Measurements from ENCODE around the gene OR4D1. TPM values are rescaled to one million over a fixed set of nuclear protein-coding genes. Genes with fewer than 3 reads are reported as not detected.

OR4D1 gene
- total and polyA plus RNA-seq, 7 experiments from 2014 or later, result 0.41 to 3.3 (median 2.3) TPM

DNA sequence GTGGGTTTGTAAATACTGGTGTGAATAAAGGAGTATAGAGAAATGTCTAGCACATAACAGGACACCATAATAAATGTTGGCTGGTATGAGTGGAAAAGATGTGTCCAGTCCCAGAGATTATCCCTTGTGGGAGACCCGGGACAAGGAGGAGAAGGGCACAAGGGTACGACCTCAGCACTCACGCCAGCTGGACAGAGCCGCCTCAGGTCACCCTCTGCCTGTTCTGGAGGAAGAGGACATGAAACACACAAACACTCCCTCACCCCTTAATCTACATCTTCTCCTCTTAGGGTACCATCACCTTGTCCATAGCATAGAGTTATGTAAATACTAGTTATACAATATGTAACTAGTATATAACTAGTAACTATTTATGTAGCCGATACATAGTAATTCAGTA, 38.2 kb upstream of the OR4D1 start:
- ChIA-PET CTCF (interaction anchor here (0.9 to 4.7 kb wide), 4 partner anchors 61 to 252 kb away, joined by 3 to 46 read pairs (median 5); no protein-coding TSS in a partner anchor), POLR2A (no interaction called here)
- Histone ChIP-seq H3K27me3 (ENCODE audit: control insufficient read depth in 2 of 2, insufficient read depth in 2 of 2, low read length in 2 of 2) (no peaks in the 10 kb centered on the region), H3K4me1 (ENCODE audit: control insufficient read depth in 2 of 2, insufficient read depth in 2 of 2, low read length in 2 of 2) (no peaks in the 10 kb centered on the region), H3K9me3 (ENCODE audit: control insufficient read depth in 2 of 3, low read length in 3 of 3) (no peaks in the 10 kb centered on the region), H3K4me3 (ENCODE audit: low read length) (no peak overlapping the region), H3K36me3 (ENCODE audit: control insufficient read depth in 2 of 3, insufficient read depth in 3 of 3, low read length in 3 of 3) (no peaks in the 10 kb centered on the region), H3K27ac (ENCODE audit: low read depth, low read length) (no peak overlapping the region)
- no peak for DNase-seq
- intact Hi-C loops (cut with micrococcal nuclease), result no loop called here
- Mint-ChIP-seq H3K27me3 (peaks cover 0 to 15% (median 3%) of the 10 kb centered on the region in 5 donors), H3K4me3 (no peak overlapping the region), H3K36me3 (no peaks in the 10 kb centered on the region), H3K9me3 (peaks cover 0 to 1% (median 0%) of the 10 kb centered on the region in 11 donors), H3K27ac (no peak overlapping the region), H3K4me1 (peaks cover 0 to 5% (median 0%) of the 10 kb centered on the region in 7 donors)
- no peak for ATAC-seq

DNA sequence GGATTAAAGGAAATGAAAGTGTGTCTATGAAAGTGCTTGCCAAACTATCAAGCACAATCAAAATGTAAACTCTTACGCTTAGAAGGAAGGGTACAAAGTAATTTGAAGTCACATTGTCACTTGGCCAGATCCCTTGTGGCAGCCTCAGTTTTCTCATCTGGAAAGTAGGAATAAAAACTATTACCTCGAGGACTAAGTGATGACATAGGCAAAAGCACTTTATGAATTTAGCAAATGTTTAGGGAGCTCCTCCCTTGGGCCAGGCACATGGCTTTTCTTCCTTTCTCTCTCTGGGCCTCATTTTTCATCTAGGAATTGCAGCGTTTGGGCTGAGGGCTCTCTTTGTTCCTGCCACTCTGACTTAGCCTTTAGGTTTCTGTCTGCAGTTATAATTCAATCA, 36.5 kb upstream of the OR4D1 start:
- Mint-ChIP-seq H3K4me3 (no peak overlapping the region), H3K27me3 (peaks cover 0 to 15% (median 3%) of the 10 kb centered on the region in 5 donors), H3K9me3 (peaks cover 0 to 1% (median 0%) of the 10 kb centered on the region in 11 donors), H3K36me3 (no peaks in the 10 kb centered on the region), H3K27ac (no peak overlapping the region), H3K4me1 (peaks cover 0 to 5% (median 0%) of the 10 kb centered on the region in 7 donors)
- H3K27ac ChIP-seq (ENCODE audit: low read depth, low read length), result no peak overlapping the region
- no peak overlapping the region for H3K4me3 ChIP-seq (ENCODE audit: low read length)
- DNase-seq, result no peak
- no peaks in the 10 kb centered on the region for H3K4me1 ChIP-seq (ENCODE audit: control insufficient read depth in 2 of 2, insufficient read depth in 2 of 2, low read length in 2 of 2)
- H3K9me3 ChIP-seq (ENCODE audit: control insufficient read depth in 2 of 3, low read length in 3 of 3), result no peaks in the 10 kb centered on the region
- intact Hi-C loops (cut with micrococcal nuclease), result loop anchor here (2.0 kb wide), 3 partner anchors 113 to 513 kb away; no protein-coding TSS in a partner anchor
- ChIA-PET POLR2A (no interaction called here), CTCF (interaction anchor here (1.0 to 4.7 kb wide), 9 partner anchors 12 to 254 kb away, joined by 3 to 46 read pairs (median 5); no protein-coding TSS in a partner anchor)
- no peaks in the 10 kb centered on the region for H3K27me3 ChIP-seq (ENCODE audit: control insufficient read depth in 2 of 2, insufficient read depth in 2 of 2, low read length in 2 of 2)
- H3K36me3 ChIP-seq (ENCODE audit: control insufficient read depth in 2 of 3, insufficient read depth in 3 of 3, low read length in 3 of 3), result no peaks in the 10 kb centered on the region
- ATAC-seq, result no peak

DNA sequence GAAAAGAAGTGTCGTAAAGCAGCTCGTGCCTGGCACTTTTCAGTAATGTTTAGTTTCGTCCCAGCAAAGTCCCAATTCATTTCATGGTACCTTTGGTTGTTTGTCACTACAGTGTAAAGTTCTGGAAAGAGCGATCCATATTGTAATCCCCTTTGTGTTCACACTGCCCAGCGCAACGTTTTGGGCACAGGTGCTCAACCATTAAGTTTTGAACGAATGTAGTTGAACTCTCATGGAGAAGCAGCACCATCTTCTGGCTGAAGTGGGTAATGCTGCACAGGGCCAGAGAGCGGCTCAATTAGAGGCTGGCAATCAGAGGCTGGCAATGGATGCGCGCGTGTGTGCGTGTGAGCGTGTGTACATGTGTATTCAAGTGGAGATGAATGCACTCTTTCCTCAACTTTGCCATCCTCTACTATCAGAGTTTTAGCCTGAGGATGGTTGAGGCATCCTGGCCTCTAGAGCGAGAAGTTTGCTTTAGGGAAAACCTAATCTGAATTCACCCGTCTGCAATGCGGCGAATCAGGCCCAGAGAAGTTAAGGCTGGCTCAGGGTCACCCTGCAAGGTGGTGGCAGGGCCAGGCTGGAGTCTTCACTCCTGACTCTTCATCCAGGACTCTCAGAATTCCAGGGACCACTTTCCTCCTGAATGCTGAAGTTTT, 35.1 kb upstream of the OR4D1 start:
- Mint-ChIP-seq H3K9me3 (no peaks in the 10 kb centered on the region), H3K36me3 (no peaks in the 10 kb centered on the region), H3K4me1 (peaks cover 0 to 5% (median 0%) of the 10 kb centered on the region in 7 donors), H3K27ac (peak overlapping the region in 1 of 9 donors; percentile 3), H3K4me3 (no peak overlapping the region), H3K27me3 (peaks cover 0 to 16% (median 8%) of the 10 kb centered on the region in 5 donors)
- ATAC-seq, result peak; percentile 96
- Histone ChIP-seq H3K9me3 (ENCODE audit: control insufficient read depth in 2 of 3, low read length in 3 of 3) (no peaks in the 10 kb centered on the region), H3K4me3 (ENCODE audit: low read length) (no peak overlapping the region), H3K27me3 (ENCODE audit: control insufficient read depth in 2 of 2, insufficient read depth in 2 of 2, low read length in 2 of 2) (no peaks in the 10 kb centered on the region), H3K27ac (ENCODE audit: low read depth, low read length) (no peak overlapping the region), H3K4me1 (ENCODE audit: control insufficient read depth in 2 of 2, insufficient read depth in 2 of 2, low read length in 2 of 2) (no peaks in the 10 kb centered on the region), H3K36me3 (ENCODE audit: control insufficient read depth in 2 of 3, insufficient read depth in 3 of 3, low read length in 3 of 3) (no peaks in the 10 kb centered on the region)
- CTCF ChIA-PET, result interaction anchor here (0.6 to 4.7 kb wide), 14 partner anchors 10 to 892 kb away, joined by 3 to 46 read pairs (median 4); partner anchors contain the start of gene MRPS23
- intact Hi-C loops (cut with micrococcal nuclease), result loop anchor here (1.0 to 2.0 kb wide), 10 partner anchors 29 to 982 kb away; no protein-coding TSS in a partner anchor
- peak; percentile 62 to 86 (median 76) for DNase-seq
- POLR2A ChIA-PET, result interaction anchor here (0.9 to 1.3 kb wide), 2 partner anchors 28 to 221 kb away, joined by 3 to 4 read pairs; no protein-coding TSS in a partner anchor

- POLR2A ChIA-PET, result interaction anchor here (1.1 to 1.3 kb wide), 2 partner anchors 29 to 114 kb away, joined by 4 read pairs; no protein-coding TSS in a partner anchor
Observed at GRCh38 chr17:58113947-58114346, 34.2 kb upstream of the OR4D1 start.

DNA sequence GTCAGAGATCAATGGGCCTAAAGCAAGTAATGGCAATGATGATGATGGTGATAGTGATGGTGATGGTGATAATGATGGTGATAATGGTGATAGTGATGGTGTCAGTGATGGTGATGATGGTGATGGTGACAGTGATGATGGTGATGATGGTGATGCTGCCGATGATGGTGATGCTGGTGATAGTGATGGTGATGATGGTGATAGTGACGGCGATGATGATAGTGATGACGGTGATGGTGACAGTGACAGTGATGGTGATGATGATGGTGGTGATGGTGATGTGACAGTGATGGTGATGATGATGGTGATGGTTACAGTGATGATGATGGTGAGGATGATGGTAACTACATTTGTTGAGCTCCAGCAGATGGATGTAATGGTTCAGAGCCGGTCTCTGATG, 30.8 kb upstream of the OR4D1 start:
- no peak overlapping the region for H3K4me3 ChIP-seq (ENCODE audit: low read length)
- no peaks in the 10 kb centered on the region for H3K27me3 ChIP-seq (ENCODE audit: control insufficient read depth in 2 of 2, insufficient read depth in 2 of 2, low read length in 2 of 2)
- H3K4me1 Mint-ChIP-seq, result peaks cover 2 to 15% (median 11%) of the 10 kb centered on the region in 7 donors
- peaks cover 0 to 1% (median 0%) of the 10 kb centered on the region in 11 donors for H3K9me3 Mint-ChIP-seq
- H3K27ac ChIP-seq (ENCODE audit: low read depth, low read length), result no peak overlapping the region
- intact Hi-C loops (cut with micrococcal nuclease), result no loop called here
- ATAC-seq (no peak), DNase-seq (no peak)
- no peaks in the 10 kb centered on the region for H3K9me3 ChIP-seq (ENCODE audit: control insufficient read depth in 2 of 3, low read length in 3 of 3)
- ChIA-PET POLR2A (no interaction called here), CTCF (interaction anchor here (1.1 to 1.6 kb wide), 2 partner anchors 55 to 260 kb away, joined by 3 to 6 read pairs; no protein-coding TSS in a partner anchor)
- peaks cover 5 to 15% (median 9%) of the 10 kb centered on the region in 5 donors for H3K27me3 Mint-ChIP-seq
- peaks cover 2 to 8% of the 10 kb centered on the region in 2 donors for H3K4me1 ChIP-seq (ENCODE audit: control insufficient read depth in 2 of 2, insufficient read depth in 2 of 2, low read length in 2 of 2)
- no peaks in the 10 kb centered on the region for H3K36me3 Mint-ChIP-seq
- H3K27ac Mint-ChIP-seq, result no peak overlapping the region
- no peaks in the 10 kb centered on the region for H3K36me3 ChIP-seq (ENCODE audit: control insufficient read depth in 2 of 3, insufficient read depth in 3 of 3, low read length in 3 of 3)
- H3K4me3 Mint-ChIP-seq, result no peak overlapping the region

More at GRCh38 chr17:58113947-58114346, 34.2 kb upstream of the OR4D1 start:
- ATAC-seq (no peak), DNase-seq (no peak)
- no peak overlapping the region for H3K27ac Mint-ChIP-seq
- H3K9me3 Mint-ChIP-seq, result peaks cover 0 to 1% (median 0%) of the 10 kb centered on the region in 11 donors
- Histone ChIP-seq H3K4me1 (ENCODE audit: control insufficient read depth in 2 of 2, insufficient read depth in 2 of 2, low read length in 2 of 2) (no peaks in the 10 kb centered on the region), H3K27me3 (ENCODE audit: control insufficient read depth in 2 of 2, insufficient read depth in 2 of 2, low read length in 2 of 2) (no peaks in the 10 kb centered on the region), H3K36me3 (ENCODE audit: control insufficient read depth in 2 of 3, insufficient read depth in 3 of 3, low read length in 3 of 3) (no peaks in the 10 kb centered on the region), H3K27ac (ENCODE audit: low read depth, low read length) (no peak overlapping the region), H3K4me3 (ENCODE audit: low read length) (no peak overlapping the region), H3K9me3 (ENCODE audit: control insufficient read depth in 2 of 3, low read length in 3 of 3) (no peaks in the 10 kb centered on the region)
- H3K27me3 Mint-ChIP-seq, result peaks cover 3 to 18% (median 9%) of the 10 kb centered on the region in 5 donors
- peaks cover 0 to 5% (median 0%) of the 10 kb centered on the region in 7 donors for H3K4me1 Mint-ChIP-seq
- intact Hi-C loops (cut with micrococcal nuclease), result loop anchor here (1.0 to 2.0 kb wide), 10 partner anchors 30 to 983 kb away; no protein-coding TSS in a partner anchor
- H3K4me3 Mint-ChIP-seq, result no peak overlapping the region
- CTCF ChIA-PET, result interaction anchor here (0.9 to 4.7 kb wide), 8 partner anchors 13 to 256 kb away, joined by 3 to 46 read pairs (median 4); no protein-coding TSS in a partner anchor
- no peaks in the 10 kb centered on the region for H3K36me3 Mint-ChIP-seq

DNA sequence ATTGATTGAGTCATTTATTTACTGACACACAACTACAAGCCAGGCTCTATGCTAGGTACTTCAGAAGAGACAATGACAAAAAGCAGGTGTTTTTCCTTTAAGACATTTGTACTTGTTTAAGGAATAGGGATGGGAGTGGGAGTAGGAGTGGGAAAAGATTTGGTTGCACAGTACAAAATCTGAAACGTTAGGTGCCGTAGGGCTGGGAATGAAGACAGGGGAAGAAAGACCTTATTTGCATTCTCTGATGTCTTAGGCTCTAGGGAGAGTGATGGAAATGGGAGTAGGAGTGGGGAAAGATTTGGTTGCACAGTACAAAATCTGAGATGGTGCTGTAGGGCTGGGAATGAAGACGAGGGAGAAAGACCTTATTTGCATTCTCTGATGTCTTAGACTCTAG, 28.7 kb upstream of the OR4D1 start:
- Mint-ChIP-seq H3K27me3 (peaks cover 5 to 18% (median 9%) of the 10 kb centered on the region in 5 donors), H3K9me3 (peaks cover 0 to 1% (median 0%) of the 10 kb centered on the region in 11 donors), H3K4me1 (peaks cover 2 to 22% (median 14%) of the 10 kb centered on the region in 7 donors), H3K27ac (peak overlapping the region in 1 of 9 donors; percentile 26), H3K36me3 (no peaks in the 10 kb centered on the region), H3K4me3 (no peak overlapping the region)
- intact Hi-C loops (cut with micrococcal nuclease), result no loop called here
- H3K4me1 ChIP-seq (ENCODE audit: control insufficient read depth in 2 of 2, insufficient read depth in 2 of 2, low read length in 2 of 2), result peaks cover 5 to 8% of the 10 kb centered on the region in 2 donors
- POLR2A ChIA-PET, result interaction anchor here (0.7 to 2.7 kb wide), 3 partner anchors 51 to 439 kb away, joined by 3 to 10 read pairs (median 4); no protein-coding TSS in a partner anchor
- H3K9me3 ChIP-seq (ENCODE audit: control insufficient read depth in 2 of 3, low read length in 3 of 3), result no peaks in the 10 kb centered on the region
- H3K36me3 ChIP-seq (ENCODE audit: control insufficient read depth in 2 of 3, insufficient read depth in 3 of 3, low read length in 3 of 3), result no peaks in the 10 kb centered on the region
- no peak for ATAC-seq
- DNase-seq, result no peak
- H3K4me3 ChIP-seq (ENCODE audit: low read length), result no peak overlapping the region
- H3K27me3 ChIP-seq (ENCODE audit: control insufficient read depth in 2 of 2, insufficient read depth in 2 of 2, low read length in 2 of 2), result no peaks in the 10 kb centered on the region
- no peak overlapping the region for H3K27ac ChIP-seq (ENCODE audit: low read depth, low read length)
- CTCF ChIA-PET, result interaction anchor here (0.9 to 7.0 kb wide), 2 partner anchors 53 to 113 kb away, joined by 3 to 83 read pairs; partner anchors contain the start of gene SRSF1

Data from naive thymus-derived CD4-positive, alpha-beta T cell (primary cell).